ENCODE results near the gene GMPPA. TPM values are rescaled to one million over a fixed set of nuclear protein-coding genes. Genes with fewer than 3 reads are reported as not detected.
A peak's percentile ranks its signal among the peaks of the same experiment; 100 is the strongest.

The GMPPA gene
- 10 to 100 TPM; 24.6 to 28.3 TPM for total RNA-seq
- polyA plus RNA-seq (ENCODE audit: insufficient read depth, low read depth, low replicate concordance): 19.6 TPM
- long read RNA-seq, donor 1, partial matches to known transcripts: 8 of 13 reads
- long read RNA-seq, donor 1, other reads (novel, unspliced or antisense): 0 of 13 reads
- long read RNA-seq, donor 2, partial matches to known transcripts: 0 of 3 reads
- long read RNA-seq, donor 2, other reads (novel, unspliced or antisense): 0 of 3 reads

DNA sequence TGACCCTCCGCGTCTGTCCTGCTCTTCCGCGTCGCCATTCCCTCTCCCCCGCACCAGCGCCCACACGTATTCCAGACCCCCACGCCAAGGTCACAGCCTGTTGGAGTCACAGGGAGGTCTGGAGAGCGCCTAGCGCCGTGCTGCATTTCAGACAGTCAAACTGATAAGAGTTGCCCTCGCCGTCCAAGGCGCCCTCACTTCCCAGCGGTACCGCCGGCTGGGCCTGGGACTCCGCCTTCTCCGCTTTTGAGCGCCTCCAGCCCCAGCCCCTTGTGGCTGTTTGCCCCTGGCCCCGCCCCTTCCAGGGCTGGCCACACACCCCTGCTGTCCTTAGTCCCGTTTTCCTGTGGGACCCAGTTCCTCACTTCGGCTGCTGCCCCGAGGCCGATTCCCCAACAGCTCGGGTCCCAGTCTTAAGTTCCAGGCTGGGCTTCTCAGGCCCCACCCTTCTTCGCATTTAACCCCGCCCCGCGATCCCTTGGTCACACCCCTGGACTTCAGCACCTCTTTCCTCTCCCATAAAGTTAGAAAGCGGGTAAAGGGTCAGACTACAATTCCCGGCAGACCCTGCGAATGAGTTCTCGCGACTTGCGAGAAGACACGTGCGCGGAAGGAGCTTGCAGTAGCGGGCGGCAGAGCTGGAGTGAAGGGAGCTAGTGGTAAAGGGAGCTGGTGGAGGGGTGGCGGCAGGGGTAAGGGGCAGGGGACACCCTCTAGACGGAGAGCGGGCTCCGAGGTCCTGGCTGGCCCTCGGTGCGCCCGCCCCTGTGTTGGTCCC is at the start of gene GMPPA:
Gene GMPPA (plus strand): TSS at position 612 of the 778 bp plus-strand sequence. CDS start 1,085 bp downstream, outside the sequence.
- Histone ChIP-seq H3K9me3 (no peaks in the 10 kb centered on the region), H3K27ac (peak within 1 kb of the TSS; percentile 90 to 98), H3K4me3 (peak within 1 kb of the TSS; percentile 67 to 77), H3K4me1 (peaks cover 17% of the 10 kb centered on the region), H3K36me3 (ENCODE audit: low read depth, missing control alignments) (no peaks in the 10 kb centered on the region), H3K27me3 (no peaks in the 10 kb centered on the region)
- TF ChIP-seq POLR2A (IDR thresholded peaks at IDR 0.05) (peak; percentile 50), CTCF (IDR thresholded peaks at IDR 0.05) (no peak)
- peak; percentile 99 for DNase-seq
- intact Hi-C loops (cut with DNase I; ENCODE audit: low total_unique reads): no loop called here
- WGBS, 2 donors: 0 to 1% methylated on average over 39 to 49 of the region's 49 CpGs

DNA sequence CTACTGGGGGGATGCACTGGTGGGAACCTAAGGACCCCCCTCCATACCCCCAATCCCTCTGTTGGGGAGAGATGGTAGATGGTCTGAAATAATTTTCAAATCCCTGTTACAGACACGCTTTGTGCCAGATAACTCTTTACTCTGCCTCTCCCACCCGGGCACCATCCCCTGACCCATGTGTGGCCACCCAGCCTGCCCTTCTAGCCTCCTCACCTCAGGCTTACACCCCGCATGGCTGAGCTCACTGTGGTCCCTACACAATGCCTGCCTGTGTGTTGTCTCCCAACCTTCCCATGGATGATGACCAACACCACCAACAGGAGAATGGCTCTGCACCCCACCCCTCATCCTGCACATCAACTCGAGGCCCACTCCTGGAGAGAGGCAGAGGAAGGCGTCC is 49.1 kb upstream of the GMPPA start:
- no peak overlapping the region for H3K27ac ChIP-seq
- H3K36me3 ChIP-seq (ENCODE audit: low read depth, missing control alignments): no peaks in the 10 kb centered on the region
- 74 to 78% methylated on average over 5 of the region's 5 CpGs for WGBS, 2 donors
- H3K27me3 ChIP-seq: no peaks in the 10 kb centered on the region
- TF ChIP-seq CTCF (IDR thresholded peaks at IDR 0.05) (no peak), POLR2A (IDR thresholded peaks at IDR 0.05) (no peak)
- no peak overlapping the region for H3K4me3 ChIP-seq
- no peaks in the 10 kb centered on the region for H3K9me3 ChIP-seq
- peaks cover 24% of the 10 kb centered on the region for H3K4me1 ChIP-seq
- DNase-seq: no peak
- intact Hi-C loops (cut with DNase I; ENCODE audit: low total_unique reads): no loop called here

GRCh38 chr2:219451661-219452360 is 46.9 kb upstream of the GMPPA start:
- peaks cover 20% of the 10 kb centered on the region for H3K4me1 ChIP-seq
- H3K27ac ChIP-seq: peak overlapping the region; percentile 33 to 38
- no peak for TF ChIP-seq POLR2A (IDR thresholded peaks at IDR 0.05)
- no peak for TF ChIP-seq CTCF (IDR thresholded peaks at IDR 0.05)
- no peak overlapping the region for H3K4me3 ChIP-seq
- H3K27me3 ChIP-seq: no peaks in the 10 kb centered on the region
- no peaks in the 10 kb centered on the region for H3K9me3 ChIP-seq
- WGBS, 2 donors: 54 to 74% methylated on average over 12 to 18 of the region's 18 CpGs
- DNase-seq: peak; percentile 65
- intact Hi-C loops (cut with DNase I; ENCODE audit: low total_unique reads): no loop called here
- no peaks in the 10 kb centered on the region for H3K36me3 ChIP-seq (ENCODE audit: low read depth, missing control alignments)

DNA sequence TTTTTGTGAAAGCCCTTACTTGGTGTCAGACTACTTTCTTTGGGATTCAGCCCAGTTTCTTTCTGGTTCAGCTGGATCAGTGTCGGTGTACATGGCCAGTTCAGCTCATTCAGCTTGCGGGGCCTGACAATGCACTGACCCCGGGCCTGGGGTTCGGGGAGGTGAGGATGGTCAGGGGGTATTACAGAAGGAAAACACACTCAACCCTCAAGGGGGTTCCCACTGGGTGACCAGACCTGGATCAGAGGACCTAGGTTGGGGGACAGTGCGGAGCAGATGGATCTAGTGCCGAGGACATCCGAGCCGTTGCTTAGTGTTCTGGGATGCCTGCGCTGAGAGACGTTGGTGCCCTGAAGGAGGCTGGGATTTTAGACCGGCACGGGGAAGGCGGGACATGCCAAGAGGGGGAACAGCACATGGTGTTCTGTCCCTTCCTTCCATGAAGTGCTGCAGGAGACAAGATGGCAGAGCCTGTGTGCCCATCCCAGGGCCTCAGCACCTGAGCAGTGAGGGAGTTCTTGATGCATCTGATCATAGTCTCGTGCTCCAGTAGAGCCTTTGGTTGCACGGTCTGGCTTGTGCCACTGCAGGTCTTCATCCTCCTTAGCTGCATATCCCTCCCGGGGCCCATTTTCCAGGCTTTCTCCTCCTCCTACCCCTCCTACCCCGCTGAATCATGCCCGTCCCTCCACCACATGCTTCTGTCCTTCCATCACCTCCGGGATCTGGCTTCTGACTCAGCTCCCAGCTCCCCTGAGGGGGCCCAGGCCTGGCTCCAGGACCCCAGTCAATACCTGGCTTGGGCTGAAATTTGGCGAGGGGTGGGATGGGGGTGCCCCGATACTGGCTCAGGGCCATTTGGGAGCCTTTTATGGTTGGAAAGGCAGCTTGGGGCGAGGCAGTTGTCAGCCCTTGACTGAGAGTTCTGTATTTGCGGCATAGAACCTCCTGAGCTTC is 46.1 kb upstream of the GMPPA start:
- peaks cover 20% of the 10 kb centered on the region for H3K4me1 ChIP-seq
- no peak for DNase-seq
- H3K27ac ChIP-seq: peak overlapping the region; percentile 33 to 38
- 76 to 80% methylated on average over 22 to 23 of the region's 23 CpGs for WGBS, 2 donors
- H3K36me3 ChIP-seq (ENCODE audit: low read depth, missing control alignments): no peaks in the 10 kb centered on the region
- TF ChIP-seq CTCF (IDR thresholded peaks at IDR 0.05): no peak
- no peak for TF ChIP-seq POLR2A (IDR thresholded peaks at IDR 0.05)
- no peaks in the 10 kb centered on the region for H3K27me3 ChIP-seq
- H3K9me3 ChIP-seq: no peaks in the 10 kb centered on the region
- intact Hi-C loops (cut with DNase I; ENCODE audit: low total_unique reads): no loop called here
- no peak overlapping the region for H3K4me3 ChIP-seq
